ENCODE results near the gene HRCT1. TPM values are rescaled to one million over a fixed set of nuclear protein-coding genes. Genes with fewer than 3 reads are reported as not detected.

HRCT1 gene
- total and polyA plus RNA-seq, 3 donors from 2014 or later: 2.5 to 7.1 (median 6.5) TPM

DNA sequence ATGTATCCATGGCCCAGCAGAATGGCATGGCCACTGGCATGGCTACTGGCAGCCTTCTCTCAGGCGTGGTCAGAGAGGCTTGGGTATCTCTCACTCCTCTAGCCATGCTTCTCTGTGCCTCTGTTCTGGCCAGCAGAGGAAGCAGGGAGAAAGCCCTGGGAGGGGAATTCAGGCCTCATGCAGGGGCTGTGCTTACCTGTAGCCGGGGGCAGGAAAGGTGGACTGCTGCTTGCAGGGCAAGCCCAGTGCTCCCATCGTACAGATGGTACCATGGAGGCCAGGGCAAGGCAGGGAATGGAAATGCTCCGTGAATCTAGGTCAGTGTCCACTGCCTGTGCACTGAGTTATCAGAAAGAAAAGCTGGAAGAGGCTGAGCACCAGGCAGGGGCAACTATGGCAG lies 38.5 kb upstream of the HRCT1 start:
- no peak for DNase-seq
- H3K36me3 ChIP-seq (ENCODE audit: low read depth, missing control alignments): no peaks in the 10 kb centered on the region
- no peak overlapping the region for H3K27ac ChIP-seq
- no peaks in the 10 kb centered on the region for H3K4me1 ChIP-seq
- 91 to 95% methylated on average over 4 of the region's 4 CpGs for WGBS, 2 donors
- no peaks in the 10 kb centered on the region for H3K9me3 ChIP-seq
- no peak overlapping the region for H3K4me3 ChIP-seq
- intact Hi-C loops (cut with DNase I; ENCODE audit: low total_unique reads): no loop called here
- no peaks in the 10 kb centered on the region for H3K27me3 ChIP-seq
- no peak for TF ChIP-seq POLR2A (IDR thresholded peaks at IDR 0.05)
- TF ChIP-seq, protein P1, sequence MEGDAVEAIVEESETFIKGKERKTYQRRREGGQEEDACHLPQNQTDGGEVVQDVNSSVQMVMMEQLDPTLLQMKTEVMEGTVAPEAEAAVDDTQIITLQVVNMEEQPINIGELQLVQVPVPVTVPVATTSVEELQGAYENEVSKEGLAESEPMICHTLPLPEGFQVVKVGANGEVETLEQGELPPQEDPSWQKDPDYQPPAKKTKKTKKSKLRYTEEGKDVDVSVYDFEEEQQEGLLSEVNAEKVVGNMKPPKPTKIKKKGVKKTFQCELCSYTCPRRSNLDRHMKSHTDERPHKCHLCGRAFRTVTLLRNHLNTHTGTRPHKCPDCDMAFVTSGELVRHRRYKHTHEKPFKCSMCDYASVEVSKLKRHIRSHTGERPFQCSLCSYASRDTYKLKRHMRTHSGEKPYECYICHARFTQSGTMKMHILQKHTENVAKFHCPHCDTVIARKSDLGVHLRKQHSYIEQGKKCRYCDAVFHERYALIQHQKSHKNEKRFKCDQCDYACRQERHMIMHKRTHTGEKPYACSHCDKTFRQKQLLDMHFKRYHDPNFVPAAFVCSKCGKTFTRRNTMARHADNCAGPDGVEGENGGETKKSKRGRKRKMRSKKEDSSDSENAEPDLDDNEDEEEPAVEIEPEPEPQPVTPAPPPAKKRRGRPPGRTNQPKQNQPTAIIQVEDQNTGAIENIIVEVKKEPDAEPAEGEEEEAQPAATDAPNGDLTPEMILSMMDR (IDR thresholded peaks at IDR 0.05): no peak

DNA sequence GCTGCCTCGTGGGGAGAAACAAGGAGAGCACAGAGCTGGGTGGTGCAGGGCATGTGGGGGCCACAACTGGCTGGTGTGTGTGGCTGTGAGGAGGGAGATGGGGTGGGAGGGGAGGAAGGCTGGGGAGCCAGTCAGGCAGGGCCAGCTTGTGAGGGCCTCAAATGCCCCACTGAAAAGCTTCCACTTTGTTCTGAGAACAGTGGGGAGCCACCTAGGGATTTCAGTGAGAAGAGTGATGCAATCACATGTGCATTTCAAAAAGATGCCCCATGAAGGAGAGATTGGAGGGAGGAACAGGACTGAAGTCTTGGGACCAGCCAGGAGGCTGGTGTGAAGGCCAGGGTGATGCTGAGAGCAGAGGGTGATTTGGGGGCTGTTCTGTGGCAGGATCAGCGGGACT lies 37.1 kb upstream of the HRCT1 start:
- H3K4me3 ChIP-seq: no peak overlapping the region
- DNase-seq: no peak
- TF ChIP-seq POLR2A (IDR thresholded peaks at IDR 0.05): no peak
- TF ChIP-seq, protein P1 (IDR thresholded peaks at IDR 0.05): no peak
- intact Hi-C loops (cut with DNase I; ENCODE audit: low total_unique reads): no loop called here
- no peaks in the 10 kb centered on the region for H3K4me1 ChIP-seq
- no peaks in the 10 kb centered on the region for H3K36me3 ChIP-seq (ENCODE audit: low read depth, missing control alignments)
- no peaks in the 10 kb centered on the region for H3K27me3 ChIP-seq
- WGBS, 2 donors: 84 to 90% methylated on average over 2 of the region's 2 CpGs
- no peaks in the 10 kb centered on the region for H3K9me3 ChIP-seq
- no peak overlapping the region for H3K27ac ChIP-seq

DNA sequence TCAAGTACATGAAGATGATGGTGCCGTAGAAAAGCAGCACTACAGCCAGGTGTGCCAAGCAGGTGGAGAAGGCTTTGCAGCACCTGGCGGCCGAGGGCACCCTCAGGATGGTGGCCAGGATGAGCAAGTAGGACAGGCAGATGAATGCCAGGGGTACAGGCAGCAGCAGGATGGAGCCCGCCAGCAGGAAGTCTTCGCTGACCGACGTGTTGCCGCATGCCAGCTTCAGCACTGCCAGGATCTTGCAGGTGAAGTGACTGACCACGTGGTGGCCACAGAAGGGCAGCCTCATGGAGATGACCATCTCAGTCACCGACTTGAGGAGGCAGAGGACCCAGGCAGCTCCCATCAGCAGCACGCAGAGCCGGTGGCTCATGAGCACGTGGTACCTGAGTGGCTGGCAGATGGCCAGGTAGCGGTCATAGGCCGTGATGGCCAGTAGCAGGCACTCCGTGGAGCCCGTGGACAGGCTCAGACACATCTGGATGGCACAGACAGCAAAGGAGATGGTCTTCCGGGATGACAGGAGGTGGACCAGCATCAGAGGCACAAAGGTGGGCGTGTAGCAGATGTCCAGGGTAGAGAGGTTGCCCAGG lies 36.3 kb upstream of the HRCT1 start:
- 90 to 95% methylated on average over 12 to 18 of the region's 19 CpGs for WGBS, 2 donors
- Histone ChIP-seq H3K9me3 (no peaks in the 10 kb centered on the region), H3K27ac (no peak overlapping the region), H3K4me3 (no peak overlapping the region), H3K27me3 (no peaks in the 10 kb centered on the region), H3K4me1 (no peaks in the 10 kb centered on the region), H3K36me3 (ENCODE audit: low read depth, missing control alignments) (no peaks in the 10 kb centered on the region)
- TF ChIP-seq, protein P1 (IDR thresholded peaks at IDR 0.05): no peak
- TF ChIP-seq POLR2A (IDR thresholded peaks at IDR 0.05): no peak
- DNase-seq: no peak
- intact Hi-C loops (cut with DNase I; ENCODE audit: low total_unique reads): no loop called here

DNA sequence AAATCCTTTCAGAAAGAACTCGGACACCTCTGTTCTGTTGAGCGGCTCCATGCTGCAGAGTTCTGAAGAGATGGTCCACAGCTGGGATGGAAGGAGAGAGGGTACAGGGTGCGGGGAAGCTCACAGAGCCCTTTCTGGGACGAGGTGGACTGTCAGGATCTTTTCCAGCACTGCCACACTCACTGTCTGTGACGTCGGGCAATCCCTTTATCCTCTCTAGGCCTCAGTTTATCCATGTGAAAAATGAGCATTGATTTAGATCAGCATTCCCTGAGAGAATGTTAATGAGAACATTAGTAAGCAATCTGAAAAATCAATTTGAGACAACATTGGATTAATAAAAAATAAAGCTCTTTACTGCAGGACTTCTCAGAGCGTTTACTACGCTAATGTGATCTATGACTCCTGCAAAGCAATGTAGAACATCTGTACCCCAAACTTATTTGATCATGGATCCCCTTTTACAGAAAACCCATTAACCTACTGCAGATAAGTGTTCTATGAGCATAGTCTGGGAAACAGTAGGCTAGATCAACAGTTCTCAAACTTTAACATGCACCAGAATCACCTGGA lies 35.6 kb upstream of the HRCT1 start, which contains the start of gene OR13J1:
Gene OR13J1 (minus strand): TSS at position 51 of the 573 bp plus-strand sequence. CDS start 0 bp downstream, at position 51.
- no peak for DNase-seq
- Histone ChIP-seq H3K36me3 (ENCODE audit: low read depth, missing control alignments) (no peaks in the 10 kb centered on the region), H3K9me3 (no peaks in the 10 kb centered on the region), H3K4me1 (no peaks in the 10 kb centered on the region), H3K4me3 (no peak within 1 kb of the TSS), H3K27ac (no peak within 1 kb of the TSS), H3K27me3 (no peaks in the 10 kb centered on the region)
- 84 to 93% methylated on average over 8 of the region's 8 CpGs for WGBS, 2 donors
- TF ChIP-seq, protein P1 (IDR thresholded peaks at IDR 0.05): no peak
- no peak for TF ChIP-seq POLR2A (IDR thresholded peaks at IDR 0.05)
- intact Hi-C loops (cut with DNase I; ENCODE audit: low total_unique reads): no loop called here

DNA sequence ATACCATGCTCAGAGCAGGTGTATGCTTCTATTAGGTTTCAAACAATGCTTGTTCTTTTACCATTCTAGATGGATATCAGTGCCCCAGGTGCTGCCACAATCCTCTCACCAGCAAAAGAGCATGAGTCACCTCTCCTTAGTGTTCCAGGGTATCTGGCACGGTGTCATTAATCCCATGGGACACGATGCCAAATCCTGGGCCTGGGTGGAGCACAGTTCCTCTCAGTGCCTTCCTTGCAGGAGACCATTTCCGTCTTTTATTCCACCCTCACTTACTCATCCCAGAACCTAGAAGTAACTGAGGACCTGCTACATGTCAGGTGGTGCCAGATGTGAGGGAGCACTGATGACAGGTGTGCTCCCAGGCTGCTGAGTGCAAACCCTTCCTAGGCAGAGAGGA lies 34.5 kb upstream of the HRCT1 start:
- no peak overlapping the region for H3K27ac ChIP-seq
- H3K9me3 ChIP-seq: no peaks in the 10 kb centered on the region
- H3K4me3 ChIP-seq: no peak overlapping the region
- DNase-seq: no peak
- H3K36me3 ChIP-seq (ENCODE audit: low read depth, missing control alignments): no peaks in the 10 kb centered on the region
- no peak for TF ChIP-seq POLR2A (IDR thresholded peaks at IDR 0.05)
- TF ChIP-seq, protein P1 (IDR thresholded peaks at IDR 0.05): no peak
- WGBS, 2 donors: 87 to 93% methylated on average over 3 of the region's 3 CpGs
- intact Hi-C loops (cut with DNase I; ENCODE audit: low total_unique reads): no loop called here
- no peaks in the 10 kb centered on the region for H3K4me1 ChIP-seq
- no peaks in the 10 kb centered on the region for H3K27me3 ChIP-seq

Measured in testis (tissue), 3 donors.